K562 (cell line): ENCODE measurements around the gene NLRP6. TPM values are rescaled to one million over a fixed set of nuclear protein-coding genes. Genes with fewer than 3 reads are reported as not detected.

ENCODE experiments used
- ELF1 ChIP-seq: fragments of 200-800 bp; sonication (Bioruptor generic); IDR thresholded peaks from 2 replicates; pipeline ENCODE4 v1.6.1; 2016; ENCODE audit warnings: missing genetic modification characterization, missing compliant biosample characterization
- GABPB1 ChIP-seq: sonication (generic); formaldehyde crosslinking; IDR thresholded peaks from 2 replicates; pipeline ENCODE4 v1.8.0; 2022; ENCODE audit warnings: mild to moderate bottlenecking, missing genetic modification reagents
- HLTF ChIP-seq: fragments of 450-650 bp; IDR thresholded peaks from 2 replicates; pipeline ENCODE4 v1.6.1; 2016
- MAZ ChIP-seq, 2 experiments: fragments of 450-650 bp in 1 of 2; sonication (generic) in 1 of 2; formaldehyde crosslinking; IDR thresholded peaks in 1 of 2; conservative IDR thresholded peaks in 1 of 2; 2 replicates each; pipeline versions ENCODE4 v1.4.0 to v1.5.0; 2020; ENCODE audit warnings: mild to moderate bottlenecking in 1 of 2, missing genetic modification reagents in 1 of 2
- MYC ChIP-seq, 2 experiments: fragments of 250-450 bp in 1 of 2; sonication (Bioruptor Pico) in 1 of 2; IDR thresholded peaks; 2 replicates each; pipeline versions ENCODE4 v1.5.1 to v1.6.1; 2012 to 2021; ENCODE audit warnings: low read depth in 2 of 2, borderline replicate concordance in 1 of 2, improper control_type of control experiment in 1 of 2, low read length in 1 of 2, mild to moderate bottlenecking in 1 of 2, moderate library complexity in 1 of 2
- NCOA1 ChIP-seq: fragments of 450-650 bp; IDR thresholded peaks from 2 replicates; pipeline ENCODE4 v1.6.1; 2016; ENCODE audit warnings: low read depth
- NCOA6 ChIP-seq: fragments of 450-650 bp; IDR thresholded peaks from 2 replicates; pipeline ENCODE4 v1.6.1; 2017; ENCODE audit warnings: mild to moderate bottlenecking
- PKNOX1 ChIP-seq: fragments of 450-650 bp; IDR thresholded peaks from 2 replicates; pipeline ENCODE4 v1.6.1; 2016
- POLR2H ChIP-seq: IDR thresholded peaks from 2 replicates; pipeline ENCODE4 v1.6.1; 2016; ENCODE audit warnings: missing genetic modification characterization, low read depth, mild to moderate bottlenecking, control low read depth, missing compliant biosample characterization, moderate library complexity
- SMAD4 ChIP-seq: fragments of 250-450 bp; sonication (Bioruptor Pico); conservative IDR thresholded peaks from 2 replicates; pipeline ENCODE4 v1.8.0; 2021; ENCODE audit warnings: inconsistent platforms, mild to moderate bottlenecking, moderate library complexity
- TBL1XR1 ChIP-seq, 2 experiments: IDR thresholded peaks; 2 replicates each; pipeline ENCODE4 v1.6.1; 2012; ENCODE audit warnings: improper control_type of control experiment in 2 of 2, low read length in 2 of 2, mild to moderate bottlenecking in 1 of 2
- TSC22D4 ChIP-seq: fragments of 450-650 bp; IDR thresholded peaks from 2 replicates; pipeline ENCODE4 v1.6.1; 2016; ENCODE audit warnings: missing genetic modification characterization, missing biosample characterization, control low read depth
- ZMIZ1 ChIP-seq, 2 experiments: fragments of 150-350 bp in 1 of 2; IDR thresholded peaks; 2 replicates each; pipeline ENCODE4 v1.6.1; 2012 to 2016; ENCODE audit warnings: low read depth in 2 of 2, low read length in 2 of 2, mild to moderate bottlenecking in 1 of 2, moderate library complexity in 1 of 2
- ZNF57 ChIP-seq: fragments of 450-650 bp; formaldehyde crosslinking; IDR thresholded peaks from 2 replicates; pipeline ENCODE4 v1.4.0; 2020; ENCODE audit warnings: mild to moderate bottlenecking, moderate library complexity
- ZNF75A ChIP-seq: fragments of 450-650 bp; formaldehyde crosslinking; IDR thresholded peaks from 2 replicates; pipeline ENCODE4 v1.4.0; 2020; ENCODE audit warnings: mild to moderate bottlenecking
- polyA plus RNA-seq, 8 experiments: library from polyadenylated mRNA; depleted of rRNA in 4 of 8; stranded (reverse) in 5 of 8; unstranded in 3 of 8; fragments of >200 nt; fragmentation: Nextera tagmentation in 2 of 8; fragmentation: Illumina TruSeq in 1 of 8; extraction: Ambion mirVana in 2 of 8; extraction: Trizol in 1 of 8; gene quantifications; 2 replicates each; pipeline versions ENCODE4 v1.2.1 to v1.2.3, GENCODE V29; 2011 to 2014; ENCODE audit warnings: inconsistent platforms in 1 of 8, missing spikeins in 1 of 8
- total RNA-seq, 7 experiments: library from RNA; depleted of rRNA in 6 of 7; stranded (reverse); fragments of >200 nt in 6 of 7; fragmentation: Illumina TruSeq in 2 of 7; extraction: Trizol in 2 of 7; gene quantifications; 2 replicates each; pipeline versions ENCODE4 v1.2.1 to v1.2.3, GENCODE V29; 2011 to 2021; ENCODE audit warnings: low replicate concordance in 1 of 7
- TF ChIP-seq, protein P1 (sequence below): fragments of 250-450 bp; sonication (Bioruptor Pico); IDR thresholded peaks from 2 replicates; pipeline ENCODE4 v1.5.0; 2021; ENCODE audit warnings: mild to moderate bottlenecking, moderate library complexity
- TF ChIP-seq, protein P2 (sequence below): fragments of 250-450 bp; sonication (Bioruptor Pico); IDR thresholded peaks from 2 replicates; pipeline ENCODE4 v1.4.0; 2020; ENCODE audit warnings: mild to moderate bottlenecking

NLRP6 gene
- total and polyA plus RNA-seq, 9 of the 15 experiments (the other 6 are each of a cell fraction or from before 2014, with no cell fraction given) = 0.03 to 0.18 (median 0.15) TPM; not detected in 5

GRCh38 chr11:334264-334994, 56.2 kb downstream of the NLRP6 start (continued):
- TF ChIP-seq, protein P1, sequence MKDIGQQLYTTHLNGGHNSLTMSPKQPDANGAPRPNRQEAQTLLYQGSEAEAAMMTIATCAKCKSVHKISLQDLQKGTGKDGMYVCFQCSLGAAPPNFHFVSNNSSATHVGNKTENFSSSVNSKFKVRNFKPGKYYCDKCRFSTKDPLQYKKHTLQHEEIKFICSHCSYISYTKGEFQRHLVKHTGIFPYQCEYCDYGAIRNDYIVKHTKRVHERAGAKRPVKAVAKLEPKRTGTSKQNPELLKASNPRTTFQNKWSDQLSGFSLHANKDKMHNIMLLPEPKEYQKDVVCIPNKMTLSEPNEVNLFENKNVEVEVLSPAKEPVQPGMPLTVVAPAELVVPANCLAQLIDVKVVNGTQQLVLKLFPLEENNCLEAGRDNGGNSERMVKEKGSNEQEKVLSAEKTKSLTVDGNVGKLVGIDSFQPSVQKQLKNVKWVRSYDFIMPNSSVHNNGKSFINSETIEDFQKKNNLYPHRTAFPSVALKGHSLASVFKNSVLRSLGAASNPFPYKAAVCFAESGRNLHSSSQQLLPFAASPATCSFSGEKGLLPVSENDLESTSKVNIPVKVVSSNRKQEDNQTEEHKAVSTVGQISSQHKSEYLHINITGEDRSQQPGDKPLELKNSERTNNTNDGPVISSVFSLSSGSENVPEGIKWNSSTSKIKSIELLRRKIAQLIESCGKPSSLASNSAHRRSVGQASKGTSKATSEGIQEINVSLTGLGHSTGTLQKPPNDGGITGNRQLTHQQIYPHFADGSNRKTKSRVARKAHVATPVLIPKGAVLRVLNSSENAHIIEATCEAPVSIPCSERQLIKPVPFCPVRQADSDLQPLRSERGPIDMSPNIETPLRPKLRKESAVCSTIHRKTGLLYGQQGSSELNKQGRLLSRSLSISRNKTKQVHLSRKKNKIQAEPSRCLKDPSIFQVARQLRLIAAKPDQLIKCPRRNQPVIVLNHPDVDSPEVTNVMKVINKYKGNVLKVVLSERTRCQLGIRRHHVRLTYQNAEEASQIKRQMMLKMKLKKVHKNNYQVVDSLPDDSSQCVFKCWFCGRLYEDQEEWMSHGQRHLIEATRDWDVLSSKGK = no peak
- TF ChIP-seq ELF1 (tag) = no peak
- TF ChIP-seq TSC22D4 (tag) = no peak
- TF ChIP-seq TBL1XR1 (IDR thresholded peaks at IDR 0.05; ENCODE audit: low read length in 2 of 2) = no peak
- no peak for TF ChIP-seq POLR2H (tag)
- TF ChIP-seq MYC (IDR thresholded peaks at IDR 0.05; ENCODE audit: low read depth, low read length) = peak; percentile 34; the same call in 1 of the 2 replicates
- no peak for TF ChIP-seq MYC (CRISPR knock-in tag; IDR thresholded peaks at IDR 0.05; ENCODE audit: borderline replicate concordance, low read depth)
- no peak for TF ChIP-seq HLTF
- TF ChIP-seq SMAD4 (CRISPR knock-in tag) = no peak
- no peak for TF ChIP-seq ZNF57 (CRISPR knock-in tag)
- no peak for TF ChIP-seq NCOA1
- TF ChIP-seq MAZ (CRISPR knock-in tag; conservative IDR thresholded peaks at IDR 0.05 in 1 of 2, IDR thresholded peaks at IDR 0.05 in 1 of 2) = 0 out of 4 replicates have a peak, but pooled peaks of 1 of the 2 experiments have one; percentile 20
- TF ChIP-seq NCOA6 = no peak
- TF ChIP-seq ZMIZ1 (IDR thresholded peaks at IDR 0.05; ENCODE audit: low read depth in 2 of 2, low read length in 2 of 2) = no peak
- TF ChIP-seq, protein P2, sequence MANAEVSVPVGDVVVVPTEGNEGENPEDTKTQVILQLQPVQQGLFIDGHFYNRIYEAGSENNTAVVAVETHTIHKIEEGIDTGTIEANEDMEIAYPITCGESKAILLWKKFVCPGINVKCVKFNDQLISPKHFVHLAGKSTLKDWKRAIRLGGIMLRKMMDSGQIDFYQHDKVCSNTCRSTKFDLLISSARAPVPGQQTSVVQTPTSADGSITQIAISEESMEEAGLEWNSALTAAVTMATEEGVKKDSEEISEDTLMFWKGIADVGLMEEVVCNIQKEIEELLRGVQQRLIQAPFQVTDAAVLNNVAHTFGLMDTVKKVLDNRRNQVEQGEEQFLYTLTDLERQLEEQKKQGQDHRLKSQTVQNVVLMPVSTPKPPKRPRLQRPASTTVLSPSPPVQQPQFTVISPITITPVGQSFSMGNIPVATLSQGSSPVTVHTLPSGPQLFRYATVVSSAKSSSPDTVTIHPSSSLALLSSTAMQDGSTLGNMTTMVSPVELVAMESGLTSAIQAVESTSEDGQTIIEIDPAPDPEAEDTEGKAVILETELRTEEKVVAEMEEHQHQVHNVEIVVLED = no peak
- 0 out of 2 replicates have a peak, but pooled peaks have one; percentile 17 for TF ChIP-seq PKNOX1
- TF ChIP-seq GABPB1 (CRISPR knock-in tag) = no peak
- TF ChIP-seq ZNF75A (CRISPR knock-in tag) = peak; percentile 37; the same call in 1 of the 2 replicates
